HTR-8/SVneo (cell line): ENCODE data around the gene DNAH1.
"Not testable (repeated sequence)": the region's sequence is repeated elsewhere in the genome, so short reads cannot be mapped to it uniquely, and the experiment has no call there.

Experiments
- DNase-seq: peaks from one replicate; pipeline ENCODE4 v3.0.0; 2011; ENCODE audit warnings: low spot score, mixed read lengths; ENCODE audit not compliant: insufficient read length
- FAIRE-seq: peaks from 2 replicates; lab custom pipeline; 2011; peaks lifted over from hg19 to GRCh38; lab: Jason Lieb, UNC

The DNAH1 gene

DNA sequence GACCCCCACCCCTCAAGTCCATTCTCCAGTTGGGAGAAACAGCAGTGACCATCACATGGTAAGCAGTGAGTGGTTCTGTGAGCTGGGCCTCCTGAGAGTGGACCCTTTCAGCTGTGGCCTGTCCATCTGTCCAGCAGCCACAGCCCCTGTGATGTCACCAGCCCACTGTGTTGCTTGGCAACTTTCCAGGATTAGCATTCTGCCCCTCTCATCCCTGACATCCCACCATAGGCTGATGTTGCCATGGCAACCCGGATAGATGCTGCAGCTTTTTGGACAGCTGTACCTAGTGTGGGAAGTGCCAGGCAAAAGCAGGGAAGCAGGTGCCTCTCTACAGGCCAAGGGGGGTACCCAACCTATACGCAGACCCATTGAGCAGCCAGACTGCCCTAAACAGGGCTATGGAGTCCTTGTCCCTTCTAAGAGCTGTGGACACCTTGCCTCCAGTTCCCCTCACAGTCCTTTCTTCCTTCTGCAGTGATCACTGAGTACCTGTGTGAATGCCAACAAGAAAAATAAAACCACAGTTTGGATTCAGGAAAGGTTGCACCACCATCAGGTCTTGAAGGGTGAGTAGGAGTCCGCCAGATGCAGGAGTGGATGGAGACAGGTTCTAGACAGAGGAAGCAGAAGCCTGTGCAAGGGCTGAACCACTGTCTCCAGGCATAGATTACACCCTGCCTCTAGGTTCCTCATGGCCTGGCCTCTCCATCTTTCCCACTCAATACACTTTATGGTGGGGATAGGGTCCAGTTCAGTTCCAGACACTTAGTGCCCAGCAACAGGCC lies at the start of gene DNAH1:
TSS of gene DNAH1 (plus strand) at position 343 of the 788 bp plus-strand sequence. CDS start 6,124 bp downstream, outside the sequence.
- DNase-seq (no peak), FAIRE-seq (peak; percentile 80)

DNA sequence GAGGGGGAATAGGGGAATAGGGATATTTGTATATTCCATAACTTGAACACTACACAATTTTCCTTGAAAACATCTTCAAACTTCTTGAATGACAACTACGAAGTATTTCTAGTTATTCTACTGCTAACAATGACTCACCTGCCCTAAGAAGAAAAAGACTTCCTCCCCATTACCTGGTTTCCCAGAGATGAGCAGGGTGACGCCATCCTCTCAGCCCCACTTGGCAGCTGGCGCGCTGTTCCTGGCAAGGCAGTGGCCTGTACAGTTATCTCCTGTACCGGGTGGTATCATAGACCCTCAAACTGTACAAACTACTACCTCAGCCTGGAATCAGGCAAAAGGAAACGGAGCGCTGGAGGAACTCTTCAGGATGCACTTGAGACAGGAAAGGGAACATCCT lies 48.1 kb upstream of the DNAH1 start:
- DNase-seq: no peak
- FAIRE-seq: no peak

DNA sequence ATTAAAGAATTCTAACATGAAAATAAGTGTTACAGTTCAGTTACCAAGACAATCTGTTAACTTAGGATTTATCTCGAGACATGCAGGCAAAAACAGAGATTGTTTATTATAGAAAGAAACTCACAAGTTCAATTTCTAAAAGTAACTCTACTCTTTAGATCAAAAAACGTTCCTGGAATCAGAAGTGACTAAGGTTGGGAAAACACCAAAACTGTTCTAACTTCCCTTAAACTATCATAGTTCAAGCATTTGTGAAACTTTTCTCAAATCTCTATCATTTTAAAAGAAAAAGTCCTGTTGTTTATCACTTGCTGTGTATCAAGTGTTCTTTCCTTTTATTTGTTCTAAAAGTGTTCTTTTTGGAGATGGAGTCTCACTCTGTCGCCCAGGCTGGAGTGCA lies 46.3 kb upstream of the DNAH1 start:
- no peak for FAIRE-seq
- DNase-seq: no peak

DNA sequence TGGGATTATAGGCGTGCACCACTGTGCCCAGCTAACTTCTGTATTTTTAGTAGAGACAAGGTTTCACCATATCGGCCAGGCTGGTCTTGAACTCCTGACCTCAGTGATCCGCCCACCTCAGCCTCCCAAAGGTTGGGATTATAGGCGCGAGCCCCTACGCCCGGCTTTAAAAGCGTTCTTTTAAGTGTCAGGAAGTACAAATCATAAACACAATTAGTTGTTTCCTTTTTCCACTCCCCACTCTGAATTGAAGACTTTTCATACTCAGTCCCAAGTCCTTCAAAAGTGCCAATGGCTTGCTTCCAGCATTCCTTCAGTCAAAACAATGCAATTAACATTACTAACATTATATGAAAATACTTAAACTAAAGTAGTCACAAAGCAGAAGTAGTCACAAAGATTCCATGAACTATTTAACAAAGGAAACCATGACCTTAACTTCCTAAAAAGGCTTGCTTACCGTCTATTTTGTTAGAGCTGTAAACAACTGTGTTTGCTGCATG lies 45.8 kb upstream of the DNAH1 start:
- no peak for DNase-seq
- no peak for FAIRE-seq

DNA sequence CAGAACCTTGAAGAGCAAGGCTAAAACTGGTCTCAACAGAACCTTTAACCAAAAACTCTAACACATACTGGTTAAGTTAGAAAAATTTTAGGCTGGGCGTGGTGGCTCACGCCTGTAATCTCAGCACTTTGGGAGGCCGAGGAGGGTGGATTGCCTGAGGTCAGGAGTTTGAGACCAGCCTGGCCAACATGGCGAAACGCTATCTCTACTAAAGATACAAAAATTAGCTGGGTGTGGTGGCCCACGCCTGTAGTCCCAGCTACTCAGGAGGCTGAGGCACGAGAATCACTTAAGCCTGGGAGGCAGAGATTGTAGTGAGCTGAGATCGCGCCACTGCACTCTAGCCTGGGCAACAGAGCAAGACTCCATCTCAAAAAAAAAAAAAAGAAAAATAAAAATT lies 43.9 kb upstream of the DNAH1 start:
- not testable (repeated sequence) for FAIRE-seq, DNase-seq

DNA sequence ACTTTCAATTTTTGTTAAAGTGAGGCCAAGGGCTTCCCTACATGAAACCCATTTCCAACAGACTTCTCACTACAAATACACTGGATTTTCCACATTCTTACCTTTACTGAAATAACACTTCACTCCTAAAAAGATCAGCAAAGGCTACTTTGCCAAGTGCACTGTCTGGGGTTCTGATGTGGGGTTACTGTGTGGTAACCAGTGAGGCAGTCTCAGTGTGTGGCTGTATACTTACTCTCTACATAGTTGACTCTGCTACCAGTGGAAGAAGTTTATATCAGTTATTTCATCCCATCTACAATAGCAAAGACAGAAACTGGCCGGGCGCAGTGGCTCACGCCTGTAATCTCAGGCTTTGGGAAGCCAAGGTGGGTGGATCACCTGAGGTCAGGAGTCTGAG lies 43.3 kb upstream of the DNAH1 start:
- FAIRE-seq (no peak), DNase-seq (no peak)

DNA sequence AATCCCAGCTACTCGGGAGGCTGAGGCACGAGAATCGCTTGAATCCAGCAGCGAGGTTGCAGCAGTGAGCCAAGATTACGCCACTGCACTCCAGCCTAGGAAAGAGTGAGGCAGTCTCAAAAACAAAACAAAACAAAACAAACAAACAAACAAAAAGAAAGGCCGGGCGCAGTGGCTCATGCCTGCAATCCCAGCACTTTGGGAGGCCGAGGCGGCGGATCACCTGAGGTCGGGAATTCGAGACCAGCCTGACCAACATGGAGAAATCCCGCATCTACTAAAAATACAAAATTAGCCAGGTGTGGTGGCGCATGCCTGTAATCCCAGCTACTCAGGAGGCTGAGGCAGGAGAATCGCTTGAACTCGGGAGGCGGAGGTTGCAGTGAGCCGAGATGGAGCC lies 41.3 kb upstream of the DNAH1 start:
- DNase-seq, FAIRE-seq: not testable (repeated sequence)

DNA sequence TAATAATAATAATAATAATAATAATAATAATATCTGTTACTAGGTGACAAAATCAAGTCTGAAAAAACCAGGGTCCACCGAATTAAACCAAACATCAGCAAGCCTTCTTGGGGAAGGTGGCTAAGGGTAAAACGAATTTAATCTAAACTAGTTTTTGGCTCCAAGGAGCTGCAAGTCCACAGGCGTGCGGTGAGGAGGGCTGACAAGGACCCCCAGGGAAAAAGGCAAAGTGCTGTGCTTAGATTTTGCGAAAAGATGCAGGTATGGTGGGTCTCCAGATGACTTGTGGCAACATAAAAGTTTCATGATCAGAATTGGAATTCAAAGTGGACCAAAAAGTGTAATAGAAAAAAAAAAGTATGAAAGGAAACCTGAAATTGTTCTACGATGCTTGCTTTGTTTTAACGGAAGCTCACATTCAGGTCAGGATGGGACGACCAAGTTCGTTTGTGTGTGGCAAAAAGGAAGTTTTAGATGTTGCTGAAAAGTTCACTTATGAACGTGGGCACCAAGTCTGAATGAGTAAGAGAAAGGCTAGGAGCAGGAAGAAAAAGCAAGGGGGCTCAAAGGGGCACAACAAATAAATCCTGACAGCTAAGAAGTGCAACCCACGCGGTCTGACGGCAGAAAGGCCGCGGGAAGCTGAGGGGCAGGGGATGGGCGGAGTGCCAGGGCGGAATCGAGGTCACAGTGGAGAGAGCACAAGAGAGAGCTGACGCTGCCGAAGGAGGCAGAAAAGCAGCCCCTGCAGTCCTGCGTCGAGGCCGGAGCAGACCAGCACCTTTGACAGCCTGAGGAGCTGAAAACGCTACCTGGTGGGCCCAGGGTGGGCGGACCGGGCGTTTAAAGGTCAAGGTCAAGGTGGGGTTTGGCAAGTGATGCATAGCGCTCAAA lies 38.8 kb upstream of the DNAH1 start:
- DNase-seq: peak; percentile 48

DNA sequence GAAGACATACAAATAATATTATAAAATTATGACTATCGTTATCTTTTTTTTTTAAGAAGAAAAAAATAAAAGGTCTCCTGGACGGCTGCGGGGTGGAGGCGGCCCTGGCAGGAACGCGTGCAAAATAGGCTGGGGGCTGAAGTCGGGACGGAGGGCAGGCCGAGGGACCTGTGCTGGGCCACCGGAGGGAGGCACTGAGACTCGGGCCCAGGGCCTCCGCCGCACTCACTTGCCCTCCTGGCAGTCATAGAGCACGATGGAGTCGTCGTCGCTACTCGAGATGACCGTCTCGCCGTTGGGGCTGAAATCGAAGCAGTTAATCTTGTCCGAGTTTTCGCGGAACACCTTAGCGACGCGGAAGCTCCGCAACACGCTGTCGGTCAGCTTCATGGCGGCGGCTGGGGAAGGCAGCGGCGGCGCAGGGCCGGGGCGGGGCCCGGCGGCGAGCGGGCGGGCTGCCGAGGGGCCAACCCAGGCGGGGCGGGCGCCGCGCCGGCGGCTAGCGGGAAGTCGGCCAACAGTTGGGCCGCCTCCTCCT lies 38.1 kb upstream of the DNAH1 start:
- FAIRE-seq: no peak
- peak; percentile 51 for DNase-seq

More for the DNA sequence above, 38.8 kb upstream of the DNAH1 start:
- FAIRE-seq: peak; percentile 82

DNA sequence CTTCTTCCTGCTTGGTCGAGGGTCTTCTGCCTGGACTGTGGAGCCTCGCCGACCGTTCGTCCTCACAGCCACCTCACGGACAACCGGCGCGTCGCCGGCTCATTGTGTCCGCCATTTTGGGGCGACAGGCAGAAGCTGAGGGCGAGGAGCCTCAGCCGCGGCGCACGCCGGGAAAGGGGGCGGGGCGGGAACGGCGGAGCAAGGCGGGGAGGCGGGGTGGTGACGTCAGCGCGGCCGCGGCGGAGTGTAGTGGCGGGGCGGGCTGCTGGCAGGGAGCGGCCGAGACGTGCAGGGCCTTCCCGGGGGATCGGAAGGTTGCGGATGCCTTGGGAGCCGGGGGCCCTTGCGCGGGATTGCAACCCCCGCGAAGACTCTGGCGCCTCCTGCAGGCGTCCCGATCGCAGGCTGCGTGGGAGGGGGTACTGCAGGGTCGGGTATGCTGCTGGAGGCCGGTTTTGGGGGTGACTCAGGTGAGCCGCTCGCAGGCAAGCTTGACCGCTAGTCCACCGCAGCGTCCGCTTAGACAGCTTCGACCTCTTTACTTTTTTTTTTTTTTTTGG lies 37.5 kb upstream of the DNAH1 start, which contains the start of gene WDR82:
TSS of gene WDR82 (minus strand) at position 140 of the 560 bp plus-strand sequence. CDS start 288 bp downstream, outside the sequence.
- FAIRE-seq (peak; percentile 100), DNase-seq (peak; percentile 97)

DNA sequence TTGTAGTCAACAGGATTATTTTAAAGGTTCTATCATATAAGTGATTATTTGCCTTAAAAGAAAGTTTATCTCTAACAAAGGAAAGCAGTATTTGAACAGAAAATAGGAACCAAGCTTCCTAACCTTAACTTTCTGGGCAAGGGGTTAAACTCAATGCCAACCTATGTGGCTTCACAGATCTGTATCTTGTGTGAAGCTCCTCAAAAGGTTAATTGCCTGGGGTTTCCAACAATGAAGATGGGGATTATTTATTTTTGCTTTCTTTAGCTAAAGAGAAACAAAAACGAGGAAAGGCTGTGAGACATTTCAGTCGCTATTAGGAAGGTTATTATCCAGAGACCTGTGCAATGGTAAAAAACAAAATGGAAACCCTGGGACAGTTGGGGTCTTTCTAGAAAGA lies 36.5 kb upstream of the DNAH1 start:
- FAIRE-seq: no peak
- DNase-seq: no peak

DNA sequence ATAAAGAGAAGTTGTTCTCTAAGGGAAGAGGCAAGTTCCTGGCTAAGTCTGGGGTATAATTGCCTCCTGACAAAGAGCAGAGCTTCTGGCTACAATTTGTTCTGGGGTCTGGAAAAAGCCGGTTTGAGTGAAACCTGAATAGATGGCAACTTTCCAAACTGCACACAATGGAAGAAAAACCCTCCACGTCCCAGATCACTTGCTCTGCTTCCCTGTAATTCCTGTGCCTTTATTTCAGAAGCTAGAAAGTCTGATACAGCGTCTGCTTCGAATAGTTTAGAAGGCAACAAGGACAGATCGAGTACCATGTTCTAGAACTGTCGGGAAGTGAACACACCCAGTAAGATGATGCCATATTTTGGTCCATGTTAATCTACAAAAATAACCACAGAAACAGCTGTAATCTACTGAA lies 36.1 kb upstream of the DNAH1 start:
- DNase-seq (no peak), FAIRE-seq (no peak)

DNA sequence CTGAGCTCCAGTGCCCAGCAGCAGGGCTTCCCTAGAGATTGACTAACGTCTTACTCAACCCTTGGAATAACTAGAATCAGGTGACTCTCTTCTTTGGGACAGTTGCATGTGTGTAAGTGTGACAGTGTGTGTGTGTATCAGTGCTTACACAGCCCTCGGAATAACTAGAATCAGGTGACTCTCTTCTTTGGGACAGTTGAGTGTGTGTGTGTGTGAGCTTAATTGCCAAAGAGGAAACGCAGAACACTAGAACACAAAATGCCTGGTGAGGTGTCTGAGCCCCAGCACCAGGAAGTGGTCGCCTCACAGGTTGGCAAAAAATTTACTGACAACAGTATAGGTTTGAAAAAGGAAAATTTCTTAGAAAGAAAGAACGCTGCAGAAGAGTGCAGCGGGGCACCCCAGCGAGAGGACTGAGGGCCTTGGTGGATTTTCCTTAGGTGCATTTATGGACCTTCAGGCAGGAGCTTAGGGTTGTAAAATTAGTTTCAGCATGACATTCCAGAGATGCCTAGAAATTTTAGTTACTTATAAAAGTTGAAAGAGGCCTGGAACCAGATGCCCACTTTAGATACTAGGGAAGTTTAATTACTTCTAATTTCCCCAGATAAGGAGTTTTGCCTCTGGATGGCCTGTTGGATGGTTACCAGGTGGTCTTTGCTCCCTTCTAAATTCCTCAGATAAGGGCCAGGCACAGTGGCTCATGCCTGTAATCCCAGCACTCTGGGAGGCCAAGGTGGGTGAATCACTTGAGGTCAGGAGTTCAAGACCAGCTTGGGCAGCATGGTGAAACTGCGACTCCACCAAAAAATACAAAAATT lies 33.9 kb upstream of the DNAH1 start:
- DNase-seq (no peak), FAIRE-seq (no peak)

DNA sequence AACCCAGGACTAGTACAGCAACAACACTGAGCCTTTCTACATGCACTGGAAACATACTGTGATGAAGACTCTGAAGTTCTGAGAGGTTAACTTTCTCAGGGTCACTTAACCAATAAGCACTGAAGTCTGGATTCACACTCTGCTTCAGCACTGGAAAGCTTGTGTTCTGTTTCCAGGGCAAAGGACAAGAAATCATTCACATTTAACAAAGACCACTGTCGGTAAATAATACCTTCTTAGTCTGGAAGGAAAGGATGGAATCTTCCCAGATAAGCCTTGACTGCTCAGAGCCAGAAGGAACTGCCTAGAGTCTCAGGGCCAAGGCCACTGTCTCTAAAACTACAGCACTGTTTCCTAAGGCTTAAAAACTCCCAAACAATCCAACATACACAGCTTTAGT lies 32.8 kb upstream of the DNAH1 start:
- DNase-seq (no peak), FAIRE-seq (no peak)

DNA sequence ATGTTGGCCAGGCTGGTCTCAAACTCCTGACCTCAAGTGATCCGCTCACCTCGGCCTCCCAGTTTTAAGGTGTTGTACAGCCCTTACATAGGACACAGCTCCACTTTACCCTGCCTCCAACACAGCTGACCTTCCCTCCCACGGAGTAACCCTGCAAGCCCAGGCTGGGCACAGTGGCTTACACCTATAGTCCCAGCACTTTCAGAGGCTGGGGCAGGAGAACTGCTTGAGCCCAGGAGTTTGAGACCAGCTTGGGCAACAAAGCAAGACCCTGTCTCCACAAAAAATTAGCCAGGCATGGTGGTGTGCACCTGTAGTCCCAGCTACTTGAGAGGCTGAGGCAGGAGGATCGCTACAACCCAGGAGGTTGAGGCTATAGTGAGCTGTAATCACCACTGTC lies 32.1 kb upstream of the DNAH1 start:
- not testable (repeated sequence) for FAIRE-seq, DNase-seq

DNA sequence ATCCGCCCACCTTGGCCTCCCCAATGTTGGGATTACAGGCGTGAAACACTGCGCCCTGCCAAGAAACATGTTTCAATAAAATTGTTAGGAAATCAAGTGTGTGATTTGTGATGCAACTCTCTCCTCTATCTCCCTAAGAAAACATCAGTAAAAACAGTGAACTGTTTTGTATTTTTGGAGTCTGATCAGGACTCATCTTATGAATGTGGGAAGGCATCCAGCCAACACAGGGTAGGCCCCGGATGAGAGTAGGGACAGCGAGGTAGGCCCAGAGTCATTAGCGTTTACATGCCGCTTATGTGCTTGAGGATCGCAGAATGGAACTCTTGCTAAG lies 29.4 kb upstream of the DNAH1 start:
- DNase-seq: no peak
- no peak for FAIRE-seq

DNA sequence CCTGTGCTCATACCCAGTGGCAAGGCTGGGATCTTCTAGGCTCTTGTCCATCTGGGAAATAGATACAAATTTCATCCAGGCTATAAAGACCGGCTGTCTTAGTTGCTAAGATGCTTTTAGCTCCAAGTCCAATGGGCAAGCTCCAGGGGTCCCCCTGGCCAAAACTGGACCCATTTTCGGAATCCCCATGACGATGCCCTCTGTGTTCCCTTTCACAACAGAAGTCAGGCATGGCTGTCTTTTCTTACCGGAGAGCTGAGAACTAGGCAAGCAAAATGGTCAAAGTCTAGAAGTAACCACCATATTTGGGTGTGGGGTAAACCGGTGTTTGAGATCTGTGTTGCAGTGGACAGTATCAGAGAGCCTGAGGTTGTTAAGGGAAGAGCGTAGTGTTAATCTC lies 27.4 kb upstream of the DNAH1 start:
- DNase-seq (no peak), FAIRE-seq (no peak)

DNA sequence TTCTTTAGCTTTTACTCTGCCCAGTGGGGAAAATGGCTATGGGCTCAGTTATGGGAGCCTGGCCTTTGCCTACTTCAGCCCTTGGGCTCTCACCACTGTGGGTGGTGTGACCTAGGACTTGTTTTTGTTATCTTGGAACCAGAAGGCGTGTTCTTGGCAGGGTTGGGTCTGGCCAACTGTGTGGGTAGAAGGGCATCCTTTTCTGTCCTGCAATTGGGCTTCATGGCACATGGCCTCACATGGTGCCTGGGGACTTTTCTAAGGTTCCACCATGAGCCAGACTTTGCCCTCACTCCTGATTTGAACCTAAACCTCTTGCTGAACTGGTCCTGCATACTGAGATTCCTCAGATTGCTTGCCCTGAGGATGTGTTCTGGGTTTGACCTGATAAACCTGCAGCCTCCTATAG lies 26.8 kb upstream of the DNAH1 start:
- DNase-seq (no peak), FAIRE-seq (no peak)

DNA sequence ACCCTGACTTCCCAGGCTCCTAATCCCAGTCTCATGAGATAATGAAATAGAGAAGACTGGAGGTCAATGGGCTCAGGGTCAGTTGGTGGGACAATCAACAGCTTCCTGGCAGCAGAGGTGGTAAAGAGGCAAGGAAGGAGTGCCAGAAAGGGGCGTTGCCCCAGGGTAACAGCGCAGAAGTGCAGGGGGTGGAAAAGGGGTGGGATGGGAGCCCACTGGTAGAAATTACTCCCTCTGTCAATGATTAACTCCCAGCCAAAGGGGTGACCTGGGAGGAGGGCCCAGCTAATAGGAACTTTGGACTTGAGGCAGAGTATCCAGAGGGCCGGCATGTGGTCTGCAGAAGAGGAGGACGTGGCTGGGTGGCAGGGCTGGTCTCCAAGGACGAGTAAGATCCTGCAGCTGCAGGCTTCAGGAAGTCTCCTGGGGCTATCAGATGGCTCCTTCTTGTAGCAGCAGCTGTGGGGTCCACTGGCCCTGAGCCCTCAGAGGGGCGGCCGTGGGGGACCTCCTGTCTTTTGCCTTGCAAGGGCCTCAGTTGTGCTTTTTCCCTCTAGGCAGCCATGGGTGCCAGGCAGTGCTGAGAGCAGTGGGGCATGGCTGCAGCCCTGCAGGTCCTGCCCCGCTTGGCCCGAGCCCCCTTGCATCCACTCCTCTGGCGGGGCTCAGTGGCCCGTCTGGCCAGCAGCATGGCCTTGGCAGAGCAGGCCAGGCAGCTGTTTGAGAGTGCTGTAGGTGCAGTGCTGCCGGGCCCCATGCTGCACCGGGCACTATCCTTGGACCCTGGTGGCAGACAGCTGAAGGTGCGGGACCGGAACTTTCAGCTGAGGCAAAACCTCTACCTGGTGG lies 26.1 kb upstream of the DNAH1 start:
- no peak for FAIRE-seq
- no peak for DNase-seq
